Sigmoid colon (tissue), 7 donors: Measurements from ENCODE around the gene CD300A. TPM values are rescaled to one million over a fixed set of nuclear protein-coding genes. Genes with fewer than 3 reads are reported as not detected.

Experiments
- DNase-seq: peaks from one replicate; pipeline ENCODE4 v3.0.0-alpha.2; 2019
- H3K27ac ChIP-seq, 4 donors: fragments of 200-600 bp; sonication (generic); one replicate each; pipeline ENCODE4 v1.5.1; 2016 to 2019; ENCODE audit warnings: mild to moderate bottlenecking in 1 of 4
- H3K27me3 ChIP-seq, 3 donors: fragments of 200-600 bp; sonication (generic); one replicate each; pipeline ENCODE4 v1.5.1; 2019; ENCODE audit warnings: mild to moderate bottlenecking in 1 of 3
- H3K36me3 ChIP-seq, 4 donors: fragments of 200-600 bp; sonication (generic); one replicate each; pipeline ENCODE4 v1.5.1; 2016 to 2019
- H3K4me1 ChIP-seq, 4 donors: fragments of 200-600 bp; sonication (generic); one replicate each; pipeline ENCODE4 v1.5.1; 2017 to 2019
- H3K4me3 ChIP-seq, 4 donors: fragments of 200-600 bp; sonication (generic); one replicate each; pipeline ENCODE4 v1.5.1; 2017 to 2019; ENCODE audit warnings: mild to moderate bottlenecking in 2 of 4, moderate library complexity in 1 of 4
- H3K9me3 ChIP-seq, 4 donors: fragments of 200-600 bp in 3 of 4; sonication (generic) in 3 of 4; one replicate each; pipeline versions ENCODE4 v1.5.1 to v1.6.1; 2013 to 2019
- CTCF ChIP-seq, 4 experiments: fragments of 450-650 bp in 3 of 4; fragments of 200-600 bp in 1 of 4; IDR thresholded peaks; one replicate each; pipeline ENCODE4 v1.5.1; 2016 to 2019; ENCODE audit warnings: antibody characterized with exemption in 4 of 4, mild to moderate bottlenecking in 3 of 4, moderate library complexity in 2 of 4
- EP300 ChIP-seq, 4 donors: sonication (generic); formaldehyde crosslinking; IDR thresholded peaks; one replicate each; pipeline ENCODE4 v1.6.1; 2017; ENCODE audit warnings: antibody characterized with exemption in 4 of 4
- POLR2A ChIP-seq, 2 donors: fragments of 450-650 bp; IDR thresholded peaks; one replicate each; pipeline ENCODE4 v1.6.1; 2016; ENCODE audit warnings: antibody characterized with exemption in 2 of 2, mild to moderate bottlenecking in 2 of 2, moderate library complexity in 2 of 2
- POLR2AphosphoS5 ChIP-seq, 4 donors: sonication (generic); formaldehyde crosslinking; IDR thresholded peaks; one replicate each; pipeline ENCODE4 v1.6.1; 2017; ENCODE audit warnings: antibody characterized with exemption in 4 of 4
- WGBS, 2 donors: extraction: QIAGEN DNeasy Blood & Tissue Kit; methylation state at CpG; one replicate each; pipeline ENCODE4 v1.1.7; 2013; 5-methylcytosine and 5-hydroxymethylcytosine counted together
- intact Hi-C: fragments of 100-400 bp; cut with DNase I; formaldehyde crosslinking; loops from one replicate; pipeline ENCODE4 v1.15.1; 2023
- polyA plus RNA-seq, 3 donors: library from polyadenylated mRNA; stranded (reverse); fragments of 200-250 nt; gene quantifications; one replicate each; pipeline ENCODE4 v1.2.3, GENCODE V29; 2013
- total RNA-seq, 4 donors: library from RNA; depleted of rRNA; stranded (reverse); fragments of >200 nt; gene quantifications; one replicate each; pipeline ENCODE4 v1.1.0, GENCODE V29; 2016
- donor health status: healthy with polysubstance abuse.
- donor health status: Bipolar disorder and iron deficiency.
- donor health status: healthy.

Gene CD300A
- total and polyA plus RNA-seq, 7 donors = 2.9 to 33.5 (median 4.8) TPM

- intact Hi-C loops = loop anchor here (5.0 kb wide), 1 partner anchor 253 kb away; the partner anchor contains the start of gene RPL38
- TF ChIP-seq POLR2A (IDR thresholded peaks at IDR 0.05) = no peak
- no peak for TF ChIP-seq POLR2AphosphoS5 (IDR thresholded peaks at IDR 0.05)
- no peak for TF ChIP-seq EP300 (IDR thresholded peaks at IDR 0.05)
- TF ChIP-seq CTCF (IDR thresholded peaks at IDR 0.05) = no peak
- H3K4me3 ChIP-seq = no peak overlapping the region
- peak overlapping the region; percentile 72 to 79 (median 77) for H3K27ac ChIP-seq
- WGBS, 2 donors = 21 to 60% methylated on average over 15 of the region's 15 CpGs
- H3K4me1 ChIP-seq = peaks cover 0 to 29% (median 23%) of the 10 kb centered on the region in 4 donors
- DNase-seq = no peak
- no peaks in the 10 kb centered on the region for H3K9me3 ChIP-seq
- H3K36me3 ChIP-seq = no peaks in the 10 kb centered on the region
- H3K27me3 ChIP-seq = no peaks in the 10 kb centered on the region
Observed at GRCh38 chr17:74455025-74455545, 11.3 kb upstream of the CD300A start.

DNA sequence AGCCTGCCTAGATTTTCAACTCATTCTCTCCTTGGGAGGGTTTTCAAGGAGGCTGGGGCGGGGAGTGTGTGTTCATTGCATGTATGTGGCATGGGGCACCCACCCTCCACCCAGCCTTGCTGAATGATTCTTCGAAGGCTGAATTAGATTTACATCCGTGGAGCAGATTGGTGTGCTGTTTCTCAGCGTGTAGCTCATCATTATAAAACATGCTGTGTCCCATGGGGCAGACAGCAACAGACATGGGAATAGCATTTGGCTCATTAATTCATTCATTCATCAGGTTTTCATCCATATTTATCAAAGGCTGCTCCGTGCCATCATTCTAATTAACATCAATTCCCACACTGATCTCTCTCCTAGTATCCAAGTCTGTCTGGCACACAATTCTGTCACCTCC is 10.6 kb upstream of the CD300A start:
- Histone ChIP-seq H3K4me1 (peaks cover 0 to 29% (median 23%) of the 10 kb centered on the region in 4 donors), H3K27ac (no peak overlapping the region), H3K36me3 (no peaks in the 10 kb centered on the region), H3K9me3 (no peaks in the 10 kb centered on the region), H3K27me3 (no peaks in the 10 kb centered on the region), H3K4me3 (no peak overlapping the region)
- 86 to 89% methylated on average over 5 of the region's 5 CpGs for WGBS, 2 donors
- no peak for DNase-seq
- TF ChIP-seq POLR2AphosphoS5 (IDR thresholded peaks at IDR 0.05) (no peak), POLR2A (IDR thresholded peaks at IDR 0.05) (no peak), CTCF (IDR thresholded peaks at IDR 0.05) (no peak), EP300 (IDR thresholded peaks at IDR 0.05) (no peak)
- intact Hi-C loops = loop anchor here (5.0 kb wide), 1 partner anchor 254 kb away; the partner anchor contains the start of gene RPL38

DNA sequence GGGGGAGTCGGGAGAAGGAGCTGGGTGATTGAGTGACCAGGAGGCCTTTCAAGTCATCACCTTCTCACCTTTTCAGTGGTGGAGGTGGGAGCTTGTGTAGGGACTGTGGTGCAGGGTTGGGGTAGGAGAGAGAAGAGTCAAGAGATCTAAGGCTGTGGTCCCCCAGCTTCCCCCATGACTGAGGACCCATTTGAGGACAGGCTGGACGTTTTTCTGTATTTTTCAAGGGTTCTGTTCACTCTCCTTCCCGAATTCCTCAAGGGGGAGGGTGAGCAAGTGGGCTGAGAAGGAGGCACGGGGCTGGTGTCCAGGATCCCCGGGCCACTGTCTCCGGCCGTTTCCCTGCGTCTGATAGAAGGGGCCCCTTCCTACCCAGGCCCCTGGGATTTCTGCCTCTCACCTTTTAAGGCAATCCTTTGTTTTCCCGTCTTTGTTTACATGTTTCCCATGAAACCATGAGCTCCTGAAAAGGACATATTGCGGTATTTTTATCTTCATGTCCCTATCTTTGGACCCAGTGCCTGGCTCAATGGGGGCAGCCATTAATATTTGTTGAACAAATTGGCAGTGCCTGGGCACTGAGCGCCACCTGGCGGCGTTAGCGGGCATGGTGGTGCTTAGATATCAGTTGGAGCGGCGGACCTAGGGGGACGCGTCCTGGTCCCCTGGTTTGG is 9.2 kb upstream of the CD300A start:
- Histone ChIP-seq H3K9me3 (no peaks in the 10 kb centered on the region), H3K27me3 (no peaks in the 10 kb centered on the region), H3K36me3 (no peaks in the 10 kb centered on the region), H3K27ac (no peak overlapping the region), H3K4me3 (no peak overlapping the region), H3K4me1 (peaks cover 0 to 29% (median 23%) of the 10 kb centered on the region in 4 donors)
- peak; percentile 88 for DNase-seq
- TF ChIP-seq POLR2A (IDR thresholded peaks at IDR 0.05) (no peak), POLR2AphosphoS5 (IDR thresholded peaks at IDR 0.05) (peak in 1 of 4 donors; percentile 27), CTCF (IDR thresholded peaks at IDR 0.05) (peak; percentile 97 to 98 (median 97))
- intact Hi-C loops = loop anchor here (1.0 to 5.0 kb wide), 2 partner anchors 78 to 255 kb away; partner anchors contain the start of gene RPL38
- 23 to 29% methylated on average over 18 of the region's 18 CpGs for WGBS, 2 donors

- Histone ChIP-seq H3K27ac (no peak overlapping the region), H3K4me1 (peaks cover 0 to 29% (median 23%) of the 10 kb centered on the region in 4 donors), H3K4me3 (no peak overlapping the region), H3K36me3 (no peaks in the 10 kb centered on the region), H3K27me3 (no peaks in the 10 kb centered on the region), H3K9me3 (no peaks in the 10 kb centered on the region)
- DNase-seq = no peak
- intact Hi-C loops = loop anchor here (1.0 to 5.0 kb wide), 2 partner anchors 78 to 255 kb away; partner anchors contain the start of gene RPL38
- no peak for TF ChIP-seq EP300 (IDR thresholded peaks at IDR 0.05)
- no peak for TF ChIP-seq POLR2AphosphoS5 (IDR thresholded peaks at IDR 0.05)
- TF ChIP-seq CTCF (IDR thresholded peaks at IDR 0.05) = no peak
- WGBS, 2 donors = 31 to 45% methylated on average over 6 of the region's 6 CpGs
Observed at GRCh38 chr17:74457820-74458166, 8.6 kb upstream of the CD300A start.
